Urinary bladder (tissue), 4 donors: ENCODE data around the gene VWA5B2. TPM values are rescaled to one million over a fixed set of nuclear protein-coding genes. Genes with fewer than 3 reads are reported as not detected.
A peak's percentile ranks its signal among the peaks of the same experiment; 100 is the strongest.
"Not testable (repeated sequence)": the region's sequence is repeated elsewhere in the genome, so short reads cannot be mapped to it uniquely, and the experiment has no call there.

Source experiments
- DNase-seq: peaks from one replicate; pipeline ENCODE4 v3.0.0-alpha.2; 2015; ENCODE audit errors: extremely low spot score
- H3K27ac ChIP-seq: one replicate; pipeline ENCODE4 v1.5.1; 2013; ENCODE audit warnings: low read depth, mild to moderate bottlenecking, moderate library complexity
- H3K36me3 ChIP-seq: one replicate; pipeline ENCODE4 v1.6.1; 2013; ENCODE audit warnings: mild to moderate bottlenecking, moderate library complexity; ENCODE audit not compliant: insufficient read depth
- H3K4me1 ChIP-seq: one replicate; pipeline ENCODE4 v1.6.1; 2013; ENCODE audit warnings: mild to moderate bottlenecking, moderate library complexity; ENCODE audit not compliant: insufficient read depth
- H3K4me3 ChIP-seq: one replicate; pipeline ENCODE4 v1.5.1; 2013; ENCODE audit warnings: low read depth, low read length
- WGBS: extraction: QIAGEN DNeasy Blood & Tissue Kit; methylation state at CpG from one replicate; pipeline ENCODE4 v1.1.7; 2013; 5-methylcytosine and 5-hydroxymethylcytosine counted together
- polyA plus RNA-seq: library from polyadenylated mRNA; stranded (reverse); fragments of 200-250 nt; gene quantifications from one replicate; pipeline ENCODE4 v1.2.3, GENCODE V29; 2013
- total RNA-seq: library from RNA; depleted of rRNA; stranded (reverse); fragments of >200 nt; gene quantifications from one replicate; pipeline ENCODE4 v1.2.3, GENCODE V29; 2014
- donor health status: healthy with polysubstance abuse.
- donor health status: healthy.

The VWA5B2 gene
- total and polyA plus RNA-seq, 2 donors: 0.05 to 0.33 TPM

DNA sequence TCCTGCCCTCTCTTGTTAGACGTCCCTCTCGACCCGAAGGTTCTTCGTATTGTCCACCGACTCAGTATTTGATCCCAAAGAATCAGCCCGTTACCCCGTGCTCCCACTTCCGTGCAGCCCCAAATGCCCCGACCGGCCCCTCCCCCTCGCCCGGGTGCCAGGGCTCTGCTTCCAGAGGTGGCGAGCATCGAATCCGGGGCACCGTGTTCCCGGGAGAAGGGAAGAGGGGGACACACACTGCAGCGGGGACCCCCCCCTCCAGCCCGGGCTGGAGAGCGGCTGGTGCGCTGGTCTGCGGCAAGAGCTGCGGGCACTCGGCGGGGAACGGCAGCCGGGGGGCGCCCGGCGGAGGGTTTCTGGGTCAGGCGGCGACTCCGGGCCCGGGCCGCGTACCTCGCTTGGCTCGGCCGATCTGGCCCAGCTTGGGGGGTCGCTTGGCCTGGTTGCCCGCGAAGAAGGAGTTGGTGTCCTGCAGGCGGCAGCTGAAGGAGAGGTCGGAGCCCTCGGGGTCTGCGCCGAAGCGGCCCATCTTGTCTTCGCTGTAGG, 31.4 kb downstream of the VWA5B2 start:
- WGBS: 1% methylated on average over 49 of the region's 49 CpGs
- H3K36me3 ChIP-seq: no peaks in the 10 kb centered on the region
- H3K4me1 ChIP-seq: no peaks in the 10 kb centered on the region
- no peak overlapping the region for H3K27ac ChIP-seq
- H3K4me3 ChIP-seq: peak overlapping the region; percentile 57
- DNase-seq: no peak

DNA sequence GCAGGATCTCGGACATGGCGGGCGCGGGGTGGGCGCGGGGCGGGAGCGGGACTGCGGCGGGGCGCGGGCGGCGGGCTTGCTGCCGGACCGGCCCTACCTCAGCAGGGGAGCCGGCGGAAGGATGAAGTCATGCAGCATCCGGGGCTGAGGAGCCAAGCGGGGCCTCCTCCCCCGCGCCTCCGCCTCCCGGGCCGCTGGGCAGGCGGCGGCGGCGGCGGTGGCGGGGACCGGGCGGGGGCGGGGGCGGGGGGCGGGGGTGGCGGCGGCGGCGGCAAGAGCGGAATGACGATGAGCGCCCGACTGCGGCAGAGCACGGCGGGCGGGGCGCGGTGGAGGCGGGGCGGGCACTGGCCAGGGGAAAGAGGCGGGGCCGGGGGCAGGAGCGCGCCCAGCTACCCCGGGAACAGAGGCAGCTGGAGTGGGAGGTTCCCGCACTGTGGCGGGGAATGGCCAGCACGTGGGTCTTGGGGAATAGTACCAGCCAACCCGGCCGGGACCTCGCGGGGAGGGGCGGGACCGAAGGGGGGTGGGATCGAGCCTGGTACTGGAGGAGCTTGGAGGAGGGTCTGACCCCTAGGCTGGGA, 32.0 kb downstream of the VWA5B2 start, which contains the start of gene CAMK2N2:
TSS of gene CAMK2N2 (minus strand) at position 284 of the 584 bp plus-strand sequence. CDS start at position 16, 268 bp downstream.
- H3K36me3 ChIP-seq: no peaks in the 10 kb centered on the region
- no peak within 1 kb of the TSS for H3K27ac ChIP-seq
- WGBS: 1% methylated on average over 65 of the region's 67 CpGs
- DNase-seq: no peak
- peak within 1 kb of the TSS; percentile 57 for H3K4me3 ChIP-seq
- no peaks in the 10 kb centered on the region for H3K4me1 ChIP-seq

GRCh38 chr3:184261854-184262763, 32.7 kb downstream of the VWA5B2 start:
- Histone ChIP-seq H3K36me3 (no peaks in the 10 kb centered on the region), H3K4me1 (no peaks in the 10 kb centered on the region), H3K27ac (no peak overlapping the region), H3K4me3 (peak overlapping the region; percentile 57)
- WGBS: 2% methylated on average over 66 of the region's 66 CpGs
- DNase-seq: no peak

GRCh38 chr3:184262764-184263179, 33.4 kb downstream of the VWA5B2 start:
- H3K4me3 ChIP-seq: no peak overlapping the region

DNA sequence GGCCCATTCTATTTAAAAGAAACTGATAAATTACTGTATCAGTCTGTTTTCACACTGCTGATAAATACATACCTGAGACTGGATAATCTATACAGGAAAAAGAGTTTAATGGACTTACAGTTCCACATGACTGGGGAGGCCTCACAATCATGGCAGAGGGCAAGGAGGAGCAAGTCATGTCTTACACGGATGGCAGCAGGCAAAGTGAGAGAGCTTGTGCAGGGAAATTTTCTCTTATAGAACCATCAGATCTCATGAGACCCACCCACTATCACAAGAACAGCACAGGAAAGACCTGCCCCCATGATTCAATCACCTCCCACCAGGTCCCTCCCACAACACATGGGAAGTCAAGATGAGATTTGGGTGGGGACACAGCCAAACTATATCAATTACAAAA, 37.9 kb downstream of the VWA5B2 start:
- 85% methylated on average over 1 of the region's 1 CpG for WGBS
- not testable (repeated sequence) for DNase-seq

More at GRCh38 chr3:184262764-184263179, 33.4 kb downstream of the VWA5B2 start:
- DNase-seq: no peak
- Histone ChIP-seq H3K4me1 (no peaks in the 10 kb centered on the region), H3K27ac (no peak overlapping the region), H3K36me3 (no peaks in the 10 kb centered on the region)
- WGBS: 16% methylated on average over 15 of the region's 15 CpGs

DNA sequence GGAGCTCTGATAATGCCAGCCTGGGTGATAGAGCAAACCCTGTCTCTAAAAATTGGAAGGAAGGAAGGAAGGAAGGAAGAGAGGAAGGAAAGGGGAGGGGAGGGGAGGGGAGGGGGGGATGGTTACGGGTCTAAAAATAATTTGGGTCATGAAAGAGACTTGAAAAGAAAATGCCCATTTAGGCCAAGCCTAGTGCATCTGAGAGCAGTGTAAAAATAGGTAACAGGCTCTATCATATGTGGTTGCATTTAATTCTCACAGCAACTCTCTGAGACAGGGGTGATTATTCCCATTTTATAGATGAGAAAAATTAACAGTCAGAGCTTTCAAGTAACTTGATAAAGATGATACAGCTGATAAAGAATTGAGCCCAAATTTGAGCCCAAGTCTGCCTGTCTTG, 42.9 kb downstream of the VWA5B2 start:
- Histone ChIP-seq H3K4me3 (no peak overlapping the region), H3K36me3 (no peaks in the 10 kb centered on the region), H3K4me1 (no peaks in the 10 kb centered on the region), H3K27ac (no peak overlapping the region)
- DNase-seq: no peak
- WGBS: 39% methylated on average over 1 of the region's 1 CpG

More for the DNA sequence above, 37.9 kb downstream of the VWA5B2 start:
- not testable (repeated sequence) for H3K27ac ChIP-seq, H3K36me3 ChIP-seq, H3K4me3 ChIP-seq, H3K4me1 ChIP-seq

DNA sequence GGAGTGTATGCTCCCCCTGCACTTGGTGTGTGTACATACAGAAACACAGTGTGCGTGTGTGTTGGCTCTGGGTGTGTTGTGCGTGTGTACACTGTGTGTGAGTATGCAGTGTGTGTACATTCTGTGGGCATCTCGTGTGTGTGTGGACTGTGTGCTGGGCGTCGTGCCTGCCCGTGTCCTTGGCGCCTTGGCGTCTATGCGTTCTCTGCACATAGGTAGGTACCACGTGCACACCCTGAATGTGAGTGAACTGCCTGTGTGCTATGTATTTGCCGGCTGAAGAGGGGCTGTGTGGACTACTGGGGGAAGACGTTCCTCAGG, 46.0 kb downstream of the VWA5B2 start:
- H3K36me3 ChIP-seq: no peaks in the 10 kb centered on the region
- no peak overlapping the region for H3K4me3 ChIP-seq
- H3K4me1 ChIP-seq: no peaks in the 10 kb centered on the region
- 71% methylated on average over 12 of the region's 12 CpGs for WGBS
- no peak overlapping the region for H3K27ac ChIP-seq
- DNase-seq: no peak

DNA sequence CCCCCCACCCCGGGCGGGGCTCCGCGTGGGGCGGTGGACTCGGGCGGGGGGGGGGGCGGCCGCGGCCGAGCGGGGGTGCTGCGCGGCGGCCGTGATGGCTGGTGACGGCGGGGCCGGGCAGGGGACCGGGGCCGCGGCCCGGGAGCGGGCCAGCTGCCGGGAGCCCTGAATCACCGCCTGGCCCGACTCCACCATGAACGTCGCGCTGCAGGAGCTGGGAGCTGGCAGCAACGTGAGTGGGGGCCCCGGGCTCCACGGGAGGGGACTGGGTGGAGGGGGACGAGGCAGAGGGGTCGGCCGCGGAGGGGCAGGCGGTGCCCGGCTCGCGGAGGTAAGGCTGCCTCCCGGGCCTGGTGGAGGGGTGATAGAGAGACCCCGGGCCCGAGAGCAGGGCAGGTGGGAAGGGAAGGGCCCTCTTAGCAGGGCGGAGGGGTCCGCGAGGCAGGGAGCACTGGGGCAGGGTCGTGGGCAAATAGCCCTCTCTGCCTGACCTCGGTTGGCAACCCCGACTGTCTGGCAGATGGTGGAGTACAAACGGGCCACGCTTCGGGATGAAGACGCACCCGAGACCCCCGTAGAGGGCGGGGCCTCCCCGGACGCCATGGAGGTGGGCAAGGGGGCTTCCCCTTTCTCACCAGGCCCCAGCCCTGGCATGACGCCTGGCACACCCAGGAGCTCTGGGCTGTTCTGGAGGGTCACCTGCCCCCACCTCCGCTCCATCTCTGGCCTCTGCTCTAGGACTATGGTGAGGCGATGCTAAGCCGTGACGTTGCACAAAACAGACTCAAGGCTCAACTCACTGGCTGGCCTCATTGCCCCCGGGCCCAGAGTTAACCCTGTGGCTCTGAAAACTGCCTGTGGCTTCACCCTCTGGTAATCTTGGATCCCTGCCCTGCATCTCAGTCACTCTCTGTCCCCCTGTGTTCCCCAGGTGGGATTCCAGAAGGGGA, 46.9 kb downstream of the VWA5B2 start, which contains the start of gene ECE2:
TSS of gene ECE2 (plus strand) at position 62 of the 950 bp plus-strand sequence. CDS start at position 194, 132 bp downstream.
- no peak within 1 kb of the TSS for H3K27ac ChIP-seq
- WGBS: 11% methylated on average over 65 of the region's 65 CpGs
- peak within 1 kb of the TSS; percentile 3 for H3K4me3 ChIP-seq

DNA sequence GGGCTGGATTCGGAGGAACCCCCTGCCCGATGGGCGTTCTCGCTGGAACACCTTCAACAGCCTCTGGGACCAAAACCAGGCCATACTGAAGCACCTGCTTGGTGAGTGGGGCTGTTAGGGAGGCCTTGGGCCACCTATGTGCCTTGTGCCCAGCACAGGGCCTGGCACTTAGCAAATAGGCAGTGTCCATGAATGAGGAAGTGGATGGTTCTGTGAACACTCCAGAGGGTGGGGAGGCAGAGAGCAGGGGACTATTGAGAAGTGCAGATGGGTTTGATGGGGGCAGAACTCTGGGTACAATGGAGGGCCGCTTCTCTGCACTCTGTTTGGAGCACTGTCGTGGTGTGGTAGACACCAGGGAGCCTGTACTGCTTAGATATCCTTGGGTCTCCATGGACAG, 48.0 kb downstream of the VWA5B2 start:
- no peaks in the 10 kb centered on the region for H3K36me3 ChIP-seq
- H3K27ac ChIP-seq: no peak overlapping the region
- H3K4me3 ChIP-seq: no peak overlapping the region
- WGBS: 89% methylated on average over 6 of the region's 6 CpGs
- H3K4me1 ChIP-seq: no peaks in the 10 kb centered on the region
- DNase-seq: no peak

More for the DNA sequence above, 46.9 kb downstream of the VWA5B2 start, which contains the start of gene ECE2:
- Histone ChIP-seq H3K4me1 (no peaks in the 10 kb centered on the region), H3K36me3 (no peaks in the 10 kb centered on the region)
- DNase-seq: no peak

DNA sequence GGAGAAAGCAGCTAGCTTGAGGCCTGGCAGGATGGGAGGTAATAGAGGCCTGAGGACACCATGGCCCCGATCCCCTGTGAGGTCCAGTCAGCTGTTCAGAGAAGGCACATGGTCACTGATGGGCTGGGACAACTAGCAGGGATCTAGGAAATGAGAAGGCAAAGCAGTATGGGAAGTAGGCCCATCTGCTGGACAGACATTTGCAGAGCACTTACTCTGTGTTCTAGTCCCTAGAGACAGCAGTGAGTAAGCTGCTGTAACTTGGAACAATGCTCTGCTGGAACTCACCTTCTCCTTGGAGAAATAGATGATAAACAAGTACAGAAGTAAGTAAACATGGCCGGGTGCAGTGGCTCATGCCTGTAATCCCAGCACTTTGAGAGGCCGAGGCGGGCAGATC, 53.6 kb downstream of the VWA5B2 start:
- Histone ChIP-seq H3K4me1 (no peaks in the 10 kb centered on the region), H3K4me3 (no peak overlapping the region), H3K27ac (no peak overlapping the region), H3K36me3 (no peaks in the 10 kb centered on the region)
- 88% methylated on average over 4 of the region's 4 CpGs for WGBS
- DNase-seq: no peak

DNA sequence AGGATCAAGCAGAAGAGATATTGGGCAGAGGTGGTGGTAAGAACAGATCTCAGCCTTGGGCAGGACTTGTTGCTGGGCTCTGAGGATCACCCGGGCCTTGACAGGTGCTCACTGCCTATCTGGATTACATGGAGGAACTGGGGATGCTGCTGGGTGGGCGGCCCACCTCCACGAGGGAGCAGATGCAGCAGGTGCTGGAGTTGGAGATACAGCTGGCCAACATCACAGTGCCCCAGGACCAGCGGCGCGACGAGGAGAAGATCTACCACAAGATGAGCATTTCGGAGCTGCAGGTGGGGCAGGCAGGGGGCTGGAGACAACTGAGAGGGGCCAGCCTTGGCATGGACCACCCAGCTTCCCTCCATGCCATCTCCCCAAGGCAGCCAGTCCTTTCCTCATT, 54.3 kb downstream of the VWA5B2 start:
- H3K4me1 ChIP-seq: no peaks in the 10 kb centered on the region
- WGBS: 91% methylated on average over 8 of the region's 8 CpGs
- DNase-seq: no peak
- H3K27ac ChIP-seq: no peak overlapping the region
- H3K36me3 ChIP-seq: no peaks in the 10 kb centered on the region
- no peak overlapping the region for H3K4me3 ChIP-seq

DNA sequence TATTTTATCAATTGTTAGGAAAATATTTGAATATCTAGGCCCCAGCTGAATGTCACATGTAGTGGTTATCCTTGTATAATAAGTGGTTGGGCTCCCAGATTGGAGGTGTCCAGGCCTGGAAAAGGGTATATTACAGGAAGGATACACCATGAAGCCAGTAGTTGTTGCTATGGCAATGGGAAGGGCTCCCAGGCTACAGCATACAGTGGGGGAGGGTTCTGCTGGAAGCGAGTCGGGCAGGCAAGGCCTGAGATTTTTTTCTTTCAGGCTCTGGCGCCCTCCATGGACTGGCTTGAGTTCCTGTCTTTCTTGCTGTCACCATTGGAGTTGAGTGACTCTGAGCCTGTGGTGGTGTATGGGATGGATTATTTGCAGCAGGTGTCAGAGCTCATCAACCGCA, 55.3 kb downstream of the VWA5B2 start:
- Histone ChIP-seq H3K4me3 (no peak overlapping the region), H3K27ac (no peak overlapping the region), H3K4me1 (no peaks in the 10 kb centered on the region), H3K36me3 (no peaks in the 10 kb centered on the region)
- WGBS: 13% methylated on average over 4 of the region's 4 CpGs
- DNase-seq: no peak

- Histone ChIP-seq H3K27ac (no peak overlapping the region), H3K4me3 (no peak overlapping the region), H3K36me3 (no peaks in the 10 kb centered on the region), H3K4me1 (no peaks in the 10 kb centered on the region)
- DNase-seq: no peak
- 10% methylated on average over 10 of the region's 10 CpGs for WGBS
These were observed 60.1 kb downstream of the VWA5B2 start for GRCh38 chr3:184289426-184289938.
